ENCODE data around the gene PCYT2. TPM values are rescaled to one million over a fixed set of nuclear protein-coding genes. Genes with fewer than 3 reads are reported as not detected.

PCYT2 gene
- total RNA-seq, 2 experiments from 2014 or later: 18.7 to 18.9 TPM

DNA sequence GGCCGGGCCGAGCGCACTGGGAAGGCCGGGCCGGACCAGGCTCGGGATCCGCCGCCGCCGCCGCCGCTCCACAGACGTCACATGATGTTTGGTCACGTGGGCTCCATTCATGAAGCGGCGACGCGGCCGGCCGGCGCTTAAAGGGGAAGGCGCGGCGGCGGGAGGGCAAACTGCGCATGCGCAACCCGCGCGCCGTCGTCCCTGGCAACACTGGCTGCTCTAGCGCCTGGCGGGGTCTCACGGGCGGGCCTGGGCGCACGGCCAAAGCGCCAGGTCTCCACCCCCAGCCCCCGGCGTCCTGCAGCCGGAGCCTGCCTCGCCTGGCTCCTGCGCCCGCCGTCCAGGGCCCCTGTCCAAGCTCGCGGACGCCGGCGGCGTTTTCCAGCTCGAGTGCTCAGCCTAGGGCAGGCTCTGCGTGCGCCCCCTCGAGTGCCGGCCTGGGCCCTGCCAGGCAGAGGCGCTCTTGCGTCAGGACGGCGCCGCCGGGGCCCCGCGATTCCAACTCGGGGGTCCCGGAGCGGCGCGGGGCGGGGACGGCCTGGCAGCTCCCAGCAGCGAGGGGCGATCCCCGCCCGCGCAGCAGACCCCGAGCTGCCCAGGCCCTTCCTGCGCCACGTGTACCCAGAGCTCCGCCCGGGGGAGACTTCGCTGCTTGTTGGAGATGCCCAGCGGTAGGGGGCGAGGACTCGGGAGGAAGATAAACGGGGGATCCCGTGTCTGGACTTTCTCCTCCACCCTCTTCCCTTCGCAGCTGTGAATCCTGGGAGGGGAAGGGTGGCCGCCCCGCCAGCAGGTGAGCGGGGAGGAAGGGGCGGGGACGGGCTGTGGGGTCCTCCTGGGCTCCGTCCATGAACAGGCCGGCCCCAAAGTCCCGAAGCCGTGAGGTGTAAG, 16.7 kb upstream of the PCYT2 start, which contains the start of gene MAFG:
MAFG (minus strand) TSS at position 83 of the 891 bp plus-strand sequence. CDS start 4,550 bp downstream, outside the sequence.
- Histone ChIP-seq H3K27ac (ENCODE audit: low read depth in 1 of 2, low read length in 2 of 2) (peak within 1 kb of the TSS; percentile 54 to 65), H3K4me1 (ENCODE audit: insufficient read depth, low read length) (peaks cover 51% of the 10 kb centered on the region), H3K27me3 (ENCODE audit: control insufficient read depth in 1 of 2, insufficient read depth in 2 of 2, low read length in 2 of 2) (peaks cover 19% of the 10 kb centered on the region in 2 experiments), H3K4me3 (ENCODE audit: low read length) (peak within 1 kb of the TSS; percentile 61), H3K9me3 (ENCODE audit: control insufficient read depth in 1 of 2, insufficient read depth in 1 of 2, low read length in 2 of 2) (no peaks in the 10 kb centered on the region), H3K36me3 (ENCODE audit: insufficient read depth, low read length) (no peaks in the 10 kb centered on the region)
- Mint-ChIP-seq H3K4me1 (ENCODE audit: low read depth) (peaks cover 20% of the 10 kb centered on the region), H3K27me3 (peaks cover 16% of the 10 kb centered on the region), H3K36me3 (ENCODE audit: low read depth) (no peaks in the 10 kb centered on the region), H3K9me3 (no peaks in the 10 kb centered on the region), H3K27ac (peak within 1 kb of the TSS; percentile 88), H3K4me3 (peak within 1 kb of the TSS; percentile 88)
- ATAC-seq (ENCODE audit: poor library complexity): peak; percentile 58
- intact Hi-C loops (cut with DNase I, micrococcal nuclease): loop anchor here (2.0 to 5.0 kb wide), 4 partner anchors 17 to 226 kb away; partner anchors contain the start of genes ALYREF (in 1 of the 2), ANAPC11 (in 1 of the 2), ARHGDIA (in 1 of the 2) and MRPL12 (in 1 of the 2)
- ChIA-PET POLR2A (interaction anchor here (0.7 to 3.5 kb wide), 11 partner anchors 10 to 110 kb away, joined by 3 to 26 read pairs (median 5); partner anchors contain the start of genes ARHGDIA, ASPSCR1, DCXR and PCYT2), CTCF (interaction anchor here (0.9 to 3.9 kb wide), 3 partner anchors 32 to 94 kb away, joined by 3 to 16 read pairs (median 5); partner anchors contain the start of gene CENPX)
- TF ChIP-seq, protein P1, sequence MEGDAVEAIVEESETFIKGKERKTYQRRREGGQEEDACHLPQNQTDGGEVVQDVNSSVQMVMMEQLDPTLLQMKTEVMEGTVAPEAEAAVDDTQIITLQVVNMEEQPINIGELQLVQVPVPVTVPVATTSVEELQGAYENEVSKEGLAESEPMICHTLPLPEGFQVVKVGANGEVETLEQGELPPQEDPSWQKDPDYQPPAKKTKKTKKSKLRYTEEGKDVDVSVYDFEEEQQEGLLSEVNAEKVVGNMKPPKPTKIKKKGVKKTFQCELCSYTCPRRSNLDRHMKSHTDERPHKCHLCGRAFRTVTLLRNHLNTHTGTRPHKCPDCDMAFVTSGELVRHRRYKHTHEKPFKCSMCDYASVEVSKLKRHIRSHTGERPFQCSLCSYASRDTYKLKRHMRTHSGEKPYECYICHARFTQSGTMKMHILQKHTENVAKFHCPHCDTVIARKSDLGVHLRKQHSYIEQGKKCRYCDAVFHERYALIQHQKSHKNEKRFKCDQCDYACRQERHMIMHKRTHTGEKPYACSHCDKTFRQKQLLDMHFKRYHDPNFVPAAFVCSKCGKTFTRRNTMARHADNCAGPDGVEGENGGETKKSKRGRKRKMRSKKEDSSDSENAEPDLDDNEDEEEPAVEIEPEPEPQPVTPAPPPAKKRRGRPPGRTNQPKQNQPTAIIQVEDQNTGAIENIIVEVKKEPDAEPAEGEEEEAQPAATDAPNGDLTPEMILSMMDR (IDR thresholded peaks at IDR 0.05): no peak
- DNase-seq: peak; percentile 78 to 97 (median 87)

DNA sequence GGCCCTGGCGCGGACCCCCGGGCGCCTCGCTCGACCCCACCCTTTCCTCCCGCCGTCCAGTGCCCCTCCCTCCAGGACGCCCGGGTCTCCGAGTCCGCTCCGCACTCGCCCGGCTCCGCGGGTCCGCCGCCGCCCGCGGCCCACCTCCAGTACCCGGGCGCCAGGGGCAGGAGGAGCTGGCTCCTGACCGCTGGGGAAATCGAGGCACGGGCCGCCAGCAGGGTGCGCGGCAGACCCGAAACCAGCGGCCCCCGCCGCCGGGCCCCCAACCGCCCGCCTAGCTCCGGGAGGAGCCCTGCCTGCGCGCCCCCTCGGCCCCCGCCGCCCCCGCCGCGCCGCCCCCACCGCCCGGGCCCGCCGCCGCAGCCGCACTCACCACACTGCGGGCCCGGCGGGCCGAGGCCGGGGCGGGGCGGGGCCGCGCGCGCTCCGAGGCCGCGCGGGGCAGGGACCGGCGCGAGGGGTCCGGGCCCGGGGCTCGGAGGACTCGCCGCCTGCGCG, 16.0 kb upstream of the PCYT2 start:
- peaks cover 20% of the 10 kb centered on the region for H3K4me1 Mint-ChIP-seq (ENCODE audit: low read depth)
- H3K36me3 Mint-ChIP-seq (ENCODE audit: low read depth): no peaks in the 10 kb centered on the region
- Histone ChIP-seq H3K4me1 (ENCODE audit: insufficient read depth, low read length) (peaks cover 51% of the 10 kb centered on the region), H3K4me3 (ENCODE audit: low read length) (peak overlapping the region; percentile 61), H3K36me3 (ENCODE audit: insufficient read depth, low read length) (peaks cover 2% of the 10 kb centered on the region), H3K27ac (ENCODE audit: low read depth in 1 of 2, low read length in 2 of 2) (peak overlapping the region in 1 of 2 donors; percentile 65), H3K9me3 (ENCODE audit: control insufficient read depth in 1 of 2, insufficient read depth in 1 of 2, low read length in 2 of 2) (no peaks in the 10 kb centered on the region), H3K27me3 (ENCODE audit: control insufficient read depth in 1 of 2, insufficient read depth in 2 of 2, low read length in 2 of 2) (peaks cover 17 to 19% of the 10 kb centered on the region in 2 experiments)
- TF ChIP-seq, protein P1 (IDR thresholded peaks at IDR 0.05): no peak
- no peak for DNase-seq
- CTCF ChIA-PET: interaction anchor here (0.9 to 3.9 kb wide), 3 partner anchors 32 to 95 kb away, joined by 3 to 16 read pairs (median 5); partner anchors contain the start of gene CENPX
- peaks cover 14% of the 10 kb centered on the region for H3K27me3 Mint-ChIP-seq
- intact Hi-C loops (cut with DNase I, micrococcal nuclease): loop anchor here (2.0 to 5.0 kb wide), 4 partner anchors 16 to 225 kb away; partner anchors contain the start of genes ALYREF (in 1 of the 2), ANAPC11 (in 1 of the 2), ARHGDIA (in 1 of the 2) and MRPL12 (in 1 of the 2)
- H3K4me3 Mint-ChIP-seq: no peak overlapping the region
- peak; percentile 1 for ATAC-seq (ENCODE audit: poor library complexity)
- no peak overlapping the region for H3K27ac Mint-ChIP-seq
- H3K9me3 Mint-ChIP-seq: no peaks in the 10 kb centered on the region
- POLR2A ChIA-PET: interaction anchor here (1.0 to 3.5 kb wide), 11 partner anchors 11 to 224 kb away, joined by 3 to 26 read pairs (median 5); partner anchors contain the start of genes ARHGDIA, ASPSCR1, DCXR and MRPL12

All from CD4-positive, alpha-beta T cell (primary cell).